ENCODE results near the gene IFITM10.

DNA sequence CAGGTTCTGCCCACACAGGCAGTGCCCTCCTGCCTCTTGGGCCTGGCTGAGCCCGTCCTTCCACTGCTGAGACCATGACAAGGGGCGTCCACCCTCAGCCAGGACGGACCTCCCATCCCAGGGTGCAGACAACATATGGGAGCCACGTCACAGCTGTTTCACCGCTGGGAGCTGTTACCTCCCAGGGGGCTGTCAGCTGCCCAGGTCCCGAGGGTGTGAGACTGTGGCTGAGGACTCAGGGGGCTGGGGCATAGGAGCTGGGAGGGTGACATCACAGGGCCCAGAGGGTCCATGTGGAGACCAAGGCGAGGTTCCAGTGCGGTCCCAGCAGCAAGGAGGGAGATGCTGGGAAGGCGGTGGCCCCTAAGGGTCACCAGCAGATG is 31.2 kb upstream of the IFITM10 start:
- TF ChIP-seq, protein P1, sequence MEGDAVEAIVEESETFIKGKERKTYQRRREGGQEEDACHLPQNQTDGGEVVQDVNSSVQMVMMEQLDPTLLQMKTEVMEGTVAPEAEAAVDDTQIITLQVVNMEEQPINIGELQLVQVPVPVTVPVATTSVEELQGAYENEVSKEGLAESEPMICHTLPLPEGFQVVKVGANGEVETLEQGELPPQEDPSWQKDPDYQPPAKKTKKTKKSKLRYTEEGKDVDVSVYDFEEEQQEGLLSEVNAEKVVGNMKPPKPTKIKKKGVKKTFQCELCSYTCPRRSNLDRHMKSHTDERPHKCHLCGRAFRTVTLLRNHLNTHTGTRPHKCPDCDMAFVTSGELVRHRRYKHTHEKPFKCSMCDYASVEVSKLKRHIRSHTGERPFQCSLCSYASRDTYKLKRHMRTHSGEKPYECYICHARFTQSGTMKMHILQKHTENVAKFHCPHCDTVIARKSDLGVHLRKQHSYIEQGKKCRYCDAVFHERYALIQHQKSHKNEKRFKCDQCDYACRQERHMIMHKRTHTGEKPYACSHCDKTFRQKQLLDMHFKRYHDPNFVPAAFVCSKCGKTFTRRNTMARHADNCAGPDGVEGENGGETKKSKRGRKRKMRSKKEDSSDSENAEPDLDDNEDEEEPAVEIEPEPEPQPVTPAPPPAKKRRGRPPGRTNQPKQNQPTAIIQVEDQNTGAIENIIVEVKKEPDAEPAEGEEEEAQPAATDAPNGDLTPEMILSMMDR (IDR thresholded peaks at IDR 0.05): no peak
- no peak for TF ChIP-seq POLR2AphosphoS5 (IDR thresholded peaks at IDR 0.05; ENCODE audit: low read depth, low read length)

Measured in Panc1 (cell line).